ENCODE results near the gene RIF1. TPM values are rescaled to one million over a fixed set of nuclear protein-coding genes. Genes with fewer than 3 reads are reported as not detected.

The RIF1 gene
- total and polyA plus RNA-seq, 2 donors, result 7.4 to 35.9 TPM

- Histone ChIP-seq H3K4me3 (ENCODE audit: low read length in 2 of 2) (no peak overlapping the region), H3K27me3 (ENCODE audit: control insufficient read depth in 2 of 2, insufficient read depth in 1 of 2, low read length in 1 of 2) (no peaks in the 10 kb centered on the region), H3K4me1 (ENCODE audit: control insufficient read depth in 2 of 2, insufficient read depth in 2 of 2, low read length in 2 of 2) (peaks cover 0 to 2% of the 10 kb centered on the region in 2 donors), H3K9me3 (ENCODE audit: control insufficient read depth in 2 of 2, insufficient read depth in 1 of 2, low read length in 1 of 2) (no peaks in the 10 kb centered on the region), H3K36me3 (ENCODE audit: control insufficient read depth in 2 of 2, insufficient read depth in 2 of 2, low read length in 1 of 2) (no peaks in the 10 kb centered on the region), H3K27ac (ENCODE audit: low read depth in 1 of 2, low read length in 1 of 2) (no peak overlapping the region)
- no peak for DNase-seq (ENCODE audit: low read depth in 6 of 9, low spot score in 9 of 9)
- 96% methylated on average over 2 of the region's 2 CpGs for WGBS
These were observed 28.4 kb upstream of the RIF1 start for GRCh38 chr2:151381266-151381665.

- H3K27me3 ChIP-seq (ENCODE audit: control insufficient read depth in 2 of 2, insufficient read depth in 1 of 2, low read length in 1 of 2), result no peaks in the 10 kb centered on the region
- no peak overlapping the region for H3K27ac ChIP-seq (ENCODE audit: low read depth in 1 of 2, low read length in 1 of 2)
- H3K4me3 ChIP-seq (ENCODE audit: low read length in 2 of 2), result no peak overlapping the region
- no peaks in the 10 kb centered on the region for H3K9me3 ChIP-seq (ENCODE audit: control insufficient read depth in 2 of 2, insufficient read depth in 1 of 2, low read length in 1 of 2)
- DNase-seq (ENCODE audit: low read depth in 6 of 9, low spot score in 9 of 9), result no peak
- H3K4me1 ChIP-seq (ENCODE audit: control insufficient read depth in 2 of 2, insufficient read depth in 2 of 2, low read length in 2 of 2), result no peaks in the 10 kb centered on the region
- H3K36me3 ChIP-seq (ENCODE audit: control insufficient read depth in 2 of 2, insufficient read depth in 2 of 2, low read length in 1 of 2), result no peaks in the 10 kb centered on the region
- 97% methylated on average over 4 of the region's 4 CpGs for WGBS
These were observed 21.7 kb upstream of the RIF1 start for GRCh38 chr2:151388011-151388410.

- Histone ChIP-seq H3K4me3 (ENCODE audit: low read length in 2 of 2) (no peak overlapping the region), H3K9me3 (ENCODE audit: control insufficient read depth in 2 of 2, insufficient read depth in 1 of 2, low read length in 1 of 2) (no peaks in the 10 kb centered on the region), H3K27me3 (ENCODE audit: control insufficient read depth in 2 of 2, insufficient read depth in 1 of 2, low read length in 1 of 2) (no peaks in the 10 kb centered on the region), H3K36me3 (ENCODE audit: control insufficient read depth in 2 of 2, insufficient read depth in 2 of 2, low read length in 1 of 2) (no peaks in the 10 kb centered on the region), H3K27ac (ENCODE audit: low read depth in 1 of 2, low read length in 1 of 2) (no peak overlapping the region), H3K4me1 (ENCODE audit: control insufficient read depth in 2 of 2, insufficient read depth in 2 of 2, low read length in 2 of 2) (no peaks in the 10 kb centered on the region)
- 90% methylated on average over 2 of the region's 2 CpGs for WGBS
- DNase-seq (ENCODE audit: low read depth in 6 of 9, low spot score in 9 of 9), result no peak
These were observed 18.3 kb upstream of the RIF1 start for GRCh38 chr2:151391436-151391835.

GRCh38 chr2:151394509-151394908, 15.2 kb upstream of the RIF1 start:
- 73% methylated on average over 4 of the region's 4 CpGs for WGBS
- Histone ChIP-seq H3K9me3 (ENCODE audit: control insufficient read depth in 2 of 2, insufficient read depth in 1 of 2, low read length in 1 of 2) (no peaks in the 10 kb centered on the region), H3K36me3 (ENCODE audit: control insufficient read depth in 2 of 2, insufficient read depth in 2 of 2, low read length in 1 of 2) (no peaks in the 10 kb centered on the region), H3K4me3 (ENCODE audit: low read length in 2 of 2) (no peak overlapping the region), H3K4me1 (ENCODE audit: control insufficient read depth in 2 of 2, insufficient read depth in 2 of 2, low read length in 2 of 2) (no peaks in the 10 kb centered on the region), H3K27ac (ENCODE audit: low read depth in 1 of 2, low read length in 1 of 2) (no peak overlapping the region), H3K27me3 (ENCODE audit: control insufficient read depth in 2 of 2, insufficient read depth in 1 of 2, low read length in 1 of 2) (no peaks in the 10 kb centered on the region)
- DNase-seq (ENCODE audit: low read depth in 6 of 9, low spot score in 9 of 9), result no peak

- Histone ChIP-seq H3K27ac (ENCODE audit: low read depth in 1 of 2, low read length in 1 of 2) (no peak overlapping the region), H3K36me3 (ENCODE audit: control insufficient read depth in 2 of 2, insufficient read depth in 2 of 2, low read length in 1 of 2) (no peaks in the 10 kb centered on the region), H3K4me3 (ENCODE audit: low read length in 2 of 2) (no peak overlapping the region), H3K27me3 (ENCODE audit: control insufficient read depth in 2 of 2, insufficient read depth in 1 of 2, low read length in 1 of 2) (no peaks in the 10 kb centered on the region), H3K9me3 (ENCODE audit: control insufficient read depth in 2 of 2, insufficient read depth in 1 of 2, low read length in 1 of 2) (no peaks in the 10 kb centered on the region), H3K4me1 (ENCODE audit: control insufficient read depth in 2 of 2, insufficient read depth in 2 of 2, low read length in 2 of 2) (no peaks in the 10 kb centered on the region)
- WGBS, result 97% methylated on average over 4 of the region's 4 CpGs
- no peak for DNase-seq (ENCODE audit: low read depth in 6 of 9, low spot score in 9 of 9)
These were observed 14.0 kb upstream of the RIF1 start for GRCh38 chr2:151395509-151396374.

GRCh38 chr2:151399981-151400380, 9.7 kb upstream of the RIF1 start:
- H3K27me3 ChIP-seq (ENCODE audit: control insufficient read depth in 2 of 2, insufficient read depth in 1 of 2, low read length in 1 of 2), result no peaks in the 10 kb centered on the region
- 93% methylated on average over 1 of the region's 1 CpG for WGBS
- no peak overlapping the region for H3K27ac ChIP-seq (ENCODE audit: low read depth in 1 of 2, low read length in 1 of 2)
- H3K36me3 ChIP-seq (ENCODE audit: control insufficient read depth in 2 of 2, insufficient read depth in 2 of 2, low read length in 1 of 2), result no peaks in the 10 kb centered on the region
- no peak for DNase-seq (ENCODE audit: low read depth in 6 of 9, low spot score in 9 of 9)
- no peak overlapping the region for H3K4me3 ChIP-seq (ENCODE audit: low read length in 2 of 2)
- no peaks in the 10 kb centered on the region for H3K4me1 ChIP-seq (ENCODE audit: control insufficient read depth in 2 of 2, insufficient read depth in 2 of 2, low read length in 2 of 2)
- H3K9me3 ChIP-seq (ENCODE audit: control insufficient read depth in 2 of 2, insufficient read depth in 1 of 2, low read length in 1 of 2), result no peaks in the 10 kb centered on the region

- Histone ChIP-seq H3K36me3 (ENCODE audit: control insufficient read depth in 2 of 2, insufficient read depth in 2 of 2, low read length in 1 of 2) (no peaks in the 10 kb centered on the region), H3K9me3 (ENCODE audit: control insufficient read depth in 2 of 2, insufficient read depth in 1 of 2, low read length in 1 of 2) (no peaks in the 10 kb centered on the region), H3K27ac (ENCODE audit: low read depth in 1 of 2, low read length in 1 of 2) (no peak overlapping the region), H3K27me3 (ENCODE audit: control insufficient read depth in 2 of 2, insufficient read depth in 1 of 2, low read length in 1 of 2) (no peaks in the 10 kb centered on the region), H3K4me1 (ENCODE audit: control insufficient read depth in 2 of 2, insufficient read depth in 2 of 2, low read length in 2 of 2) (no peaks in the 10 kb centered on the region), H3K4me3 (ENCODE audit: low read length in 2 of 2) (no peak overlapping the region)
- 98% methylated on average over 5 of the region's 5 CpGs for WGBS
- DNase-seq (ENCODE audit: low read depth in 6 of 9, low spot score in 9 of 9), result no peak
These were observed 8.6 kb upstream of the RIF1 start for GRCh38 chr2:151401149-151401548.

- Histone ChIP-seq H3K36me3 (ENCODE audit: control insufficient read depth in 2 of 2, insufficient read depth in 2 of 2, low read length in 1 of 2) (no peaks in the 10 kb centered on the region), H3K27me3 (ENCODE audit: control insufficient read depth in 2 of 2, insufficient read depth in 1 of 2, low read length in 1 of 2) (no peaks in the 10 kb centered on the region), H3K27ac (ENCODE audit: low read depth in 1 of 2, low read length in 1 of 2) (no peak overlapping the region), H3K4me1 (ENCODE audit: control insufficient read depth in 2 of 2, insufficient read depth in 2 of 2, low read length in 2 of 2) (no peaks in the 10 kb centered on the region), H3K9me3 (ENCODE audit: control insufficient read depth in 2 of 2, insufficient read depth in 1 of 2, low read length in 1 of 2) (no peaks in the 10 kb centered on the region), H3K4me3 (ENCODE audit: low read length in 2 of 2) (no peak overlapping the region)
- WGBS, result 90% methylated on average over 4 of the region's 4 CpGs
- no peak for DNase-seq (ENCODE audit: low read depth in 6 of 9, low spot score in 9 of 9)
These were observed 5.8 kb upstream of the RIF1 start for GRCh38 chr2:151403914-151404313.

GRCh38 chr2:151405376-151405775, 4.3 kb upstream of the RIF1 start:
- H3K36me3 ChIP-seq (ENCODE audit: control insufficient read depth in 2 of 2, insufficient read depth in 2 of 2, low read length in 1 of 2), result no peaks in the 10 kb centered on the region
- DNase-seq (ENCODE audit: low read depth in 6 of 9, low spot score in 9 of 9), result no peak
- H3K4me3 ChIP-seq (ENCODE audit: low read length in 2 of 2), result no peak overlapping the region
- H3K27ac ChIP-seq (ENCODE audit: low read depth in 1 of 2, low read length in 1 of 2), result no peak overlapping the region
- no peaks in the 10 kb centered on the region for H3K4me1 ChIP-seq (ENCODE audit: control insufficient read depth in 2 of 2, insufficient read depth in 2 of 2, low read length in 2 of 2)
- H3K27me3 ChIP-seq (ENCODE audit: control insufficient read depth in 2 of 2, insufficient read depth in 1 of 2, low read length in 1 of 2), result no peaks in the 10 kb centered on the region
- H3K9me3 ChIP-seq (ENCODE audit: control insufficient read depth in 2 of 2, insufficient read depth in 1 of 2, low read length in 1 of 2), result no peaks in the 10 kb centered on the region
- WGBS, result 83% methylated on average over 4 of the region's 4 CpGs

All from thymus (tissue), 11 donors.